Measurements from ENCODE around the gene CLIC5.

- TF ChIP-seq POLR2A (IDR thresholded peaks at IDR 0.05) (no peak), CTCF (IDR thresholded peaks at IDR 0.05 in 4 of 5, conservative IDR thresholded peaks at IDR 0.05 in 1 of 5) (no peak)
These were observed 19.6 kb upstream of the CLIC5 start for GRCh38 chr6:46035242-46035641.
